Renal cortex interstitium (tissue), 11 donors: ENCODE measurements around the gene UNK. TPM values are rescaled to one million over a fixed set of nuclear protein-coding genes. Genes with fewer than 3 reads are reported as not detected.

Experiments used
- DNase-seq, 11 donors: peaks; one replicate each; pipeline ENCODE4 v3.0.0-alpha.2; 2013; ENCODE audit warnings: low read depth in 9 of 11, low spot score in 4 of 11; ENCODE audit errors: extremely low read depth in 1 of 11
- polyA plus RNA-seq, 3 donors: library from polyadenylated mRNA; unstranded; fragments of 120-200 nt; gene quantifications; one replicate each; pipeline ENCODE4 v1.2.1, GENCODE V29; 2013; ENCODE audit not compliant: insufficient read length in 3 of 3

UNK gene
- polyA plus RNA-seq, 3 donors: 34.1 to 52.2 (median 42.4) TPM

- no peak for DNase-seq
Measured at GRCh38 chr17:75825149-75825552, 40.5 kb downstream of the UNK start.

GRCh38 chr17:75825748-75826370 lies 41.3 kb downstream of the UNK start:
- no peak for DNase-seq

GRCh38 chr17:75826561-75827307 lies 42.1 kb downstream of the UNK start:
- DNase-seq: no peak

GRCh38 chr17:75827308-75828075 lies 42.9 kb downstream of the UNK start:
- DNase-seq: peak in 3 of 11 donors; percentile 34 to 61 (median 51)

- DNase-seq: no peak
Measured at GRCh38 chr17:75828076-75828400, 43.4 kb downstream of the UNK start.

- DNase-seq: no peak
Measured at GRCh38 chr17:75828741-75829140, 44.1 kb downstream of the UNK start.

GRCh38 chr17:75829747-75830146 lies 45.1 kb downstream of the UNK start:
- DNase-seq: no peak

GRCh38 chr17:75830164-75831031 lies 45.8 kb downstream of the UNK start:
- no peak for DNase-seq

- DNase-seq: no peak
Measured at GRCh38 chr17:75831032-75831571, 46.5 kb downstream of the UNK start.

- no peak for DNase-seq
Measured at GRCh38 chr17:75832164-75832651, 47.6 kb downstream of the UNK start.

- no peak for DNase-seq
Measured at GRCh38 chr17:75832652-75833400, 48.2 kb downstream of the UNK start.

- DNase-seq: no peak
Measured at GRCh38 chr17:75834279-75834920, 49.8 kb downstream of the UNK start.

GRCh38 chr17:75834928-75835653 lies 50.5 kb downstream of the UNK start:
- no peak for DNase-seq

- no peak for DNase-seq
Measured at GRCh38 chr17:75835654-75835987, 51.0 kb downstream of the UNK start.

GRCh38 chr17:75836605-75837004 lies 52.0 kb downstream of the UNK start:
- no peak for DNase-seq

- DNase-seq: no peak
Measured at GRCh38 chr17:75837899-75838298, 53.3 kb downstream of the UNK start.

- DNase-seq: no peak
Measured at GRCh38 chr17:75838410-75838809, 53.8 kb downstream of the UNK start.
